Measurements from ENCODE around the gene CUBN.

The CUBN gene

GRCh38 chr10:17058093-17058492 lies 71.5 kb downstream of the CUBN start:
- DNase-seq (ENCODE audit: low read depth in 1 of 2, low spot score in 1 of 2), result no peak
- H3K27me3 ChIP-seq (ENCODE audit: insufficient read depth, poor library complexity, severe bottlenecking), result no peaks in the 10 kb centered on the region
- H3K27ac ChIP-seq (replicated peaks), result no peak overlapping the region
- TF ChIP-seq SPI1 (IDR thresholded peaks at IDR 0.05; ENCODE audit: borderline replicate concordance, low read depth) (no peak), POLR2AphosphoS5 (IDR thresholded peaks at IDR 0.05; ENCODE audit: low read depth) (no peak), GABPA (IDR thresholded peaks at IDR 0.05; ENCODE audit: low read depth) (no peak), REST (IDR thresholded peaks at IDR 0.05; ENCODE audit: insufficient replicate concordance, low read depth) (no peak)
- TF ChIP-seq, protein P1, sequence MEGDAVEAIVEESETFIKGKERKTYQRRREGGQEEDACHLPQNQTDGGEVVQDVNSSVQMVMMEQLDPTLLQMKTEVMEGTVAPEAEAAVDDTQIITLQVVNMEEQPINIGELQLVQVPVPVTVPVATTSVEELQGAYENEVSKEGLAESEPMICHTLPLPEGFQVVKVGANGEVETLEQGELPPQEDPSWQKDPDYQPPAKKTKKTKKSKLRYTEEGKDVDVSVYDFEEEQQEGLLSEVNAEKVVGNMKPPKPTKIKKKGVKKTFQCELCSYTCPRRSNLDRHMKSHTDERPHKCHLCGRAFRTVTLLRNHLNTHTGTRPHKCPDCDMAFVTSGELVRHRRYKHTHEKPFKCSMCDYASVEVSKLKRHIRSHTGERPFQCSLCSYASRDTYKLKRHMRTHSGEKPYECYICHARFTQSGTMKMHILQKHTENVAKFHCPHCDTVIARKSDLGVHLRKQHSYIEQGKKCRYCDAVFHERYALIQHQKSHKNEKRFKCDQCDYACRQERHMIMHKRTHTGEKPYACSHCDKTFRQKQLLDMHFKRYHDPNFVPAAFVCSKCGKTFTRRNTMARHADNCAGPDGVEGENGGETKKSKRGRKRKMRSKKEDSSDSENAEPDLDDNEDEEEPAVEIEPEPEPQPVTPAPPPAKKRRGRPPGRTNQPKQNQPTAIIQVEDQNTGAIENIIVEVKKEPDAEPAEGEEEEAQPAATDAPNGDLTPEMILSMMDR (IDR thresholded peaks at IDR 0.05; ENCODE audit: insufficient read depth, low read length), result no peak
- H3K4me3 ChIP-seq (replicated peaks; ENCODE audit: insufficient read depth, low read length), result no peak overlapping the region

- Histone ChIP-seq H3K4me3 (replicated peaks; ENCODE audit: insufficient read depth, low read length) (no peak overlapping the region), H3K27ac (replicated peaks) (no peak overlapping the region), H3K27me3 (ENCODE audit: insufficient read depth, poor library complexity, severe bottlenecking) (no peaks in the 10 kb centered on the region)
- TF ChIP-seq SPI1 (IDR thresholded peaks at IDR 0.05; ENCODE audit: borderline replicate concordance, low read depth), result no peak
- TF ChIP-seq, protein P1 (IDR thresholded peaks at IDR 0.05; ENCODE audit: insufficient read depth, low read length), result no peak
- no peak for TF ChIP-seq POLR2AphosphoS5 (IDR thresholded peaks at IDR 0.05; ENCODE audit: low read depth)
- no peak for TF ChIP-seq GABPA (IDR thresholded peaks at IDR 0.05; ENCODE audit: low read depth)
- TF ChIP-seq REST (IDR thresholded peaks at IDR 0.05; ENCODE audit: insufficient replicate concordance, low read depth), result no peak
- DNase-seq (ENCODE audit: low read depth in 1 of 2, low spot score in 1 of 2), result no peak
Measured at GRCh38 chr10:17056781-17057428, 72.7 kb downstream of the CUBN start.

- Histone ChIP-seq H3K4me3 (replicated peaks; ENCODE audit: insufficient read depth, low read length) (no peak overlapping the region), H3K27me3 (ENCODE audit: insufficient read depth, poor library complexity, severe bottlenecking) (no peaks in the 10 kb centered on the region), H3K27ac (replicated peaks) (no peak overlapping the region)
- TF ChIP-seq REST (IDR thresholded peaks at IDR 0.05; ENCODE audit: insufficient replicate concordance, low read depth), result no peak
- TF ChIP-seq, protein P1 (IDR thresholded peaks at IDR 0.05; ENCODE audit: insufficient read depth, low read length), result no peak
- TF ChIP-seq GABPA (IDR thresholded peaks at IDR 0.05; ENCODE audit: low read depth), result no peak
- TF ChIP-seq SPI1 (IDR thresholded peaks at IDR 0.05; ENCODE audit: borderline replicate concordance, low read depth), result no peak
- no peak for TF ChIP-seq POLR2AphosphoS5 (IDR thresholded peaks at IDR 0.05; ENCODE audit: low read depth)
- no peak for DNase-seq (ENCODE audit: low read depth in 1 of 2, low spot score in 1 of 2)
Measured at GRCh38 chr10:17053513-17053912, 76.1 kb downstream of the CUBN start.
